ENCODE data around the gene ABTB2. TPM values are rescaled to one million over a fixed set of nuclear protein-coding genes. Genes with fewer than 3 reads are reported as not detected.

The ABTB2 gene
- total and polyA plus RNA-seq, 10 of the 15 experiments (the other 5 are each of a cell fraction or from before 2014, with no cell fraction given), result 0.13 to 2.1 (median 0.72) TPM

GRCh38 chr11:34332524-34332923, 25.3 kb downstream of the ABTB2 start:
- Histone ChIP-seq H3K27me3 (replicated peaks in 1 of 2; ENCODE audit: control insufficient read depth in 2 of 2, insufficient read depth in 2 of 2, low read length in 1 of 2) (no peaks in the 10 kb centered on the region), H3K4me1 (ENCODE audit: control insufficient read depth, insufficient read depth, low read length) (peaks cover 5% of the 10 kb centered on the region), H3K36me3 (ENCODE audit: control insufficient read depth in 2 of 2, insufficient read depth in 2 of 2, low read length in 1 of 2) (no peaks in the 10 kb centered on the region), H3K9me3 (replicated peaks; ENCODE audit: control insufficient read depth, insufficient read depth, low read length) (no peaks in the 10 kb centered on the region), H3K4me2 (ENCODE audit: control insufficient read depth, insufficient read depth) (no peak overlapping the region), H3K79me2 (ENCODE audit: control insufficient read depth, insufficient read depth, low read length) (no peaks in the 10 kb centered on the region), H3K4me3 (no peak overlapping the region), H3K27ac (ENCODE audit: control insufficient read depth, insufficient read depth) (no peak overlapping the region), H3K9ac (ENCODE audit: control insufficient read depth, insufficient read depth, low read length) (no peak overlapping the region), H2AFZ (ENCODE audit: control insufficient read depth, low read depth, low read length) (no peak overlapping the region), H4K20me1 (ENCODE audit: control insufficient read depth, insufficient read depth) (no peaks in the 10 kb centered on the region)
- RAD21 ChIA-PET (ENCODE audit: unreplicated experiment), result no interaction called here
- BruUV-seq (replicated peaks), result no TSS peak
- FAIRE-seq (no peak), DNase-seq (ENCODE audit: low read depth, low spot score) (no peak), ATAC-seq (no peak)
- intact Hi-C loops (cut with micrococcal nuclease; ENCODE audit: unreplicated experiment) (no loop called here), in situ Hi-C loops (cut with MboI) (no loop called here)
- CTCF ChIA-PET, result interaction anchor here (0.9 kb wide), 1 partner anchor 157 kb away, joined by 5 read pairs; no protein-coding TSS in a partner anchor
- TF ChIP-seq BMI1 (IDR thresholded peaks at IDR 0.05; ENCODE audit: borderline replicate concordance) (no peak), HDGF (IDR thresholded peaks at IDR 0.05) (no peak), NFXL1 (IDR thresholded peaks at IDR 0.05; ENCODE audit: borderline replicate concordance) (no peak), RELB (IDR thresholded peaks at IDR 0.05; ENCODE audit: low read depth) (no peak), SMARCA5 (IDR thresholded peaks at IDR 0.05) (no peak)
- POLR2A ChIA-PET, result no interaction called here
- SMC1A ChIA-PET (ENCODE audit: uncharacterized antibody, unreplicated experiment), result interaction anchor here (0.7 to 0.9 kb wide), 2 partner anchors 9 to 599 kb away, joined by 3 read pairs; no protein-coding TSS in a partner anchor
- 64% methylated on average over 3 of the region's 3 CpGs for WGBS (ENCODE audit: insufficient coverage, insufficient replicate concordance, low lambda C conversion rate, missing lambda C conversion rate)

GRCh38 chr11:34331736-34332135, 26.1 kb downstream of the ABTB2 start:
- Histone ChIP-seq H3K9ac (ENCODE audit: control insufficient read depth, insufficient read depth, low read length) (no peak overlapping the region), H3K4me3 (no peak overlapping the region), H3K9me3 (replicated peaks; ENCODE audit: control insufficient read depth, insufficient read depth, low read length) (no peaks in the 10 kb centered on the region), H4K20me1 (ENCODE audit: control insufficient read depth, insufficient read depth) (no peaks in the 10 kb centered on the region), H3K79me2 (ENCODE audit: control insufficient read depth, insufficient read depth, low read length) (no peaks in the 10 kb centered on the region), H3K27me3 (replicated peaks in 1 of 2; ENCODE audit: control insufficient read depth in 2 of 2, insufficient read depth in 2 of 2, low read length in 1 of 2) (no peaks in the 10 kb centered on the region), H3K36me3 (ENCODE audit: control insufficient read depth in 2 of 2, insufficient read depth in 2 of 2, low read length in 1 of 2) (no peaks in the 10 kb centered on the region), H3K27ac (ENCODE audit: control insufficient read depth, insufficient read depth) (no peak overlapping the region), H3K4me2 (ENCODE audit: control insufficient read depth, insufficient read depth) (no peak overlapping the region), H2AFZ (ENCODE audit: control insufficient read depth, low read depth, low read length) (no peak overlapping the region), H3K4me1 (ENCODE audit: control insufficient read depth, insufficient read depth, low read length) (peaks cover 5% of the 10 kb centered on the region)
- in situ Hi-C loops (cut with MboI) (no loop called here), intact Hi-C loops (cut with micrococcal nuclease; ENCODE audit: unreplicated experiment) (no loop called here)
- RAD21 ChIA-PET (ENCODE audit: unreplicated experiment), result no interaction called here
- no peak for DNase-seq (ENCODE audit: low read depth, low spot score)
- BruUV-seq (replicated peaks), result no TSS peak
- CTCF ChIA-PET, result interaction anchor here (0.9 kb wide), 1 partner anchor 157 kb away, joined by 5 read pairs; no protein-coding TSS in a partner anchor
- SMC1A ChIA-PET (ENCODE audit: uncharacterized antibody, unreplicated experiment), result interaction anchor here (0.9 kb wide), 1 partner anchor 9 kb away, joined by 3 read pairs; no protein-coding TSS in a partner anchor
- TF ChIP-seq NFXL1 (IDR thresholded peaks at IDR 0.05; ENCODE audit: borderline replicate concordance), result no peak
- TF ChIP-seq TCF12 (IDR thresholded peaks at IDR 0.05; ENCODE audit: low read depth, low read length), result no peak
- no peak for TF ChIP-seq RELB (IDR thresholded peaks at IDR 0.05; ENCODE audit: low read depth)
- no peak for TF ChIP-seq HDAC2 (IDR thresholded peaks at IDR 0.05)
- no peak for TF ChIP-seq ZBED1 (IDR thresholded peaks at IDR 0.05; ENCODE audit: borderline replicate concordance)
- TF ChIP-seq PML (IDR thresholded peaks at IDR 0.05; ENCODE audit: low read length), result no peak
- no peak for FAIRE-seq
- no peak for ATAC-seq
- 92% methylated on average over 3 of the region's 3 CpGs for WGBS (ENCODE audit: insufficient coverage, insufficient replicate concordance, low lambda C conversion rate, missing lambda C conversion rate)
- POLR2A ChIA-PET, result no interaction called here
